Fibroblast of skin of back (primary cell): Measurements from ENCODE around the gene TUBB6.

Source experiments
- DNase-seq: peaks from one replicate; pipeline ENCODE4 v3.0.0-alpha.2; 2013

TUBB6 gene

DNA sequence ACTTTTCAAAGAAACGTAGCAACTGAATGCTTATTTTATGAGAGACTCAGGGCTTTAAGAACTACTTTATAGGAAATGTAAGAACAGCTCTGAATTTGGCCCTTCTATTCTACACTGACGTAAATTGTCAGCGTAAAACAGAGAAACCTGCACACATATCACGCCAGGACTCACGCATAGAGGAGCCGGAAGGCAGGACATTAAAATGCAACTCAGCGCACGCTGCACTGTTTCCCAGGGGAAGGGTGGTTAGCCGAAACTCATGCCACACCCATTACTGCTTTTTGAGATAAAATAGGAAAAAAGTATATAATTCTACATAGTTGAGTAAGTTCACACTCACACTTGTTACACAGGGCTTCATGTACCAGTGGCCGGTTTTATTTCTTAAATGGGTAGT, 7.4 kb downstream of the TUBB6 start:
- DNase-seq: no peak

DNA sequence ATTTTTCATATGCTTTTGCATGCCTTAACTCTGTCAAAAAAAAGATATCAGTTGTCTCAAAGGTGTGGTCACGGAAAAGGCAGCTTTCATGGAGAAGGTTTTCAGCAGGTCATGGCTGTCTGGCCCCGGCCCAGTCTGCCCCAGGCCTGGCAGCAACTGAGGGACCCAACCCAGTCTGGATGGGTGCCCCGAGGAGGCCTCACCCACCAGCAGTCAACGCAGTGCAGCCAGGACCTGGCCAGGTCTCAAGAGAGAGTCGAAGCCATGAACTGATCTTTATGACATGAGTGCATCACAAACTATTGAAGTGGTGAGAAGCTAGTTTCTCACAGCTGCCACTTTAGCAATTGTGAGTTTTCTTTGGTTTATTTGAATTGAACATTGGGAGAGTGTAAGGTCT, 7.9 kb downstream of the TUBB6 start:
- DNase-seq: no peak

GRCh38 chr18:12317664-12318333, 9.8 kb downstream of the TUBB6 start:
- peak; percentile 68 for DNase-seq

- DNase-seq: no peak
Measured at GRCh38 chr18:12318334-12318697, 10.3 kb downstream of the TUBB6 start.

- no peak for DNase-seq
Measured at GRCh38 chr18:12318857-12319256, 10.8 kb downstream of the TUBB6 start.

GRCh38 chr18:12321333-12321732, 13.3 kb downstream of the TUBB6 start:
- no peak for DNase-seq

DNA sequence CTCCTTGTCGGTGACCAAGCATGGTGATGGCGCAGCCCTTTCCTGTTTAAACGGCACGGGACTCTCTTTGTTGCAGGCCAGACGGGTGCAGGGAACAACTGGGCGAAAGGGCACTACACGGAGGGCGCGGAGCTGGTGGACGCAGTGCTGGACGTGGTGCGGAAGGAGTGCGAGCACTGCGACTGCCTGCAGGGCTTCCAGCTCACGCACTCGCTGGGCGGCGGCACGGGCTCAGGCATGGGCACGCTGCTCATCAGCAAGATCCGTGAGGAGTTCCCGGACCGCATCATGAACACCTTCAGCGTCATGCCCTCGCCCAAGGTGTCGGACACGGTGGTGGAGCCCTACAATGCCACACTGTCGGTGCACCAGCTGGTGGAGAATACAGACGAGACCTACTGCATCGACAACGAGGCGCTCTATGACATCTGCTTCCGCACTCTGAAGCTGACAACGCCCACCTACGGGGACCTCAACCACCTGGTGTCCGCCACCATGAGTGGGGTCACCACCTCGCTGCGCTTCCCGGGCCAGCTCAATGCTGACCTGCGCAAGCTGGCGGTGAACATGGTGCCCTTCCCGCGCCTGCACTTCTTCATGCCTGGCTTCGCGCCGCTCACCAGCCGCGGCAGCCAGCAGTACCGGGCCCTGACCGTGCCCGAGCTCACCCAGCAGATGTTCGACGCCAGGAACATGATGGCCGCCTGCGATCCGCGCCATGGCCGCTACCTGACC, 17.1 kb downstream of the TUBB6 start:
- DNase-seq: no peak

GRCh38 chr18:12325726-12326245, 17.7 kb downstream of the TUBB6 start:
- DNase-seq: no peak

- DNase-seq: no peak
Measured at GRCh38 chr18:12326711-12327460, 18.8 kb downstream of the TUBB6 start.

GRCh38 chr18:12327510-12328178, 19.6 kb downstream of the TUBB6 start:
- DNase-seq: peak; percentile 75

DNA sequence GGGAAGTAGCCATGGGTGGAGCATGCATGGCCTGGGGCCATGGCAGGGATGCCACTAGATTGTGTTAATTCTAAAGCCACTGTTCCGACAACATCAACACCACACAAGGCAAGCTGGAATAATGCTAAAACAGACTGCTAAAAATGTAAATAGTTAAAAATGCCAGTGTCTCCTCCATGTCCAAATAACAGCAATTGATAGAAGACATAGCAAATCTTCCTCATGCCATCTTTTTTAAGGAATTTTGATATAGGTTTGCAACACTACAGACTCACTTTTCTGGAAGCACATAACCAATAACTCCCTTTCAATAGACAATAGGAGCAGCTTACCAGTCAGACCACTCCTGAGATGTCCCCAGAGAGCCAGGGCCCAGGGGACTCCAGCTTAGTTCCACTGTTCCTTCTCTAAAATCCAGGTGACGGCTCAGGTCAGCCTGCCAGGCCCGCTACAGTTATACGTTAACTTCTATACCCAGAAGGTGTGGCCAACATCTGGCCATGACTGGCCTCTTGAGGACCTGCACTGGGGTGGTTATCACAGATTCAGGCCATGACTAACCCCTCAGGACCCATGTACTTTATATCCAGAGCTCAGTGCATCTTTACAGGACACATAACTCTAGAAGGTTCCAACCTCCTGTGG, 20.3 kb downstream of the TUBB6 start:
- no peak for DNase-seq

DNA sequence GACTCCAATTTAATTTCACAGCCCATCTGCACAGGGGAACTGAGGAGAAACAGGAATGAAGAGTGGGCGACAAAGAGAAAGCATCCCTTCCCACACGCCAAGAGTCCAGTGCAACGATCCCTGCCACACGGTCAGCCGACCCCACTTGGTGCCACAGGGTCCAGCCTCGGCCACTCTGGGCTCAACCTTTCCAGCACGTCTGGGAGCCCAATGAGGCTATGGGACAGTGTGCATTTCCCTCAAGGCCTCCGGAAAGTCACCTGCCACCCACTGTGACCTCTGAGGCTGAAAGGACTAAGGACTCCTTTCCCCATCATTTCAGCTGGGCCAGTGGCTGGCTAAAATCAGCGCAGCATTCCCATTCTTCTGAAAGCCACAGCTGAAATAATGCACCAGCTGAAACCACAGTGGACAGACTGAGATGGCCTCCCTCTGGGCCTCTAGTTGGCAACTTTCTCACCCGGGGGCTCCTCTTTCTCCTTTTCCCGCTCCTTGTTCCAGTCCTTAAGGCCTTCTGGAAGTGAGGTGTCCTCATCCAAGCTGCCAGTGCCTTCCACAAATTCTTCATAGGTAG, 21.2 kb downstream of the TUBB6 start:
- DNase-seq: no peak

- no peak for DNase-seq
Measured at GRCh38 chr18:12330766-12331165, 22.7 kb downstream of the TUBB6 start.

- DNase-seq: no peak
Measured at GRCh38 chr18:12333506-12334290, 25.7 kb downstream of the TUBB6 start.

DNA sequence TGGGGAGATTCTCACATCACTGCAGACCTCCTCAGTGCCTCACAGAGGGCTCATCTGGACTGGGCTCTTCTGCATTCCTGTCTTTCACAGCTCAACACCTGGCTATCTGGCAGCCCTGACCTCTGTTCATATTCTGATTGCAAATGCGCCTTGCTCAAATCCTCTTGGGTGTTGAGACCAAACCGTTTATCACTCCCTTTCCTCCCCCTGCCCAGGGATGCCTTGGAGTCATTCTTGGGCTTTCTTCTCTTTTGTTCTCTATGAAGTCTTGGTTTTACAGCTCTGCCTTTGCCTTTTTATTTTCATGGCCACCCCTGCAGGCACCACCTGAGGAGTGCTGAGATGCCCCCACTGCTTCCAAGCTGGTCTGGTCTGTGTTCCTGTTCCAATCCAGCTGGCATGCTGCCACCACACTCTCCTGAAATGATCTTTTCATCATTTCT, 26.3 kb downstream of the TUBB6 start:
- DNase-seq: no peak

DNA sequence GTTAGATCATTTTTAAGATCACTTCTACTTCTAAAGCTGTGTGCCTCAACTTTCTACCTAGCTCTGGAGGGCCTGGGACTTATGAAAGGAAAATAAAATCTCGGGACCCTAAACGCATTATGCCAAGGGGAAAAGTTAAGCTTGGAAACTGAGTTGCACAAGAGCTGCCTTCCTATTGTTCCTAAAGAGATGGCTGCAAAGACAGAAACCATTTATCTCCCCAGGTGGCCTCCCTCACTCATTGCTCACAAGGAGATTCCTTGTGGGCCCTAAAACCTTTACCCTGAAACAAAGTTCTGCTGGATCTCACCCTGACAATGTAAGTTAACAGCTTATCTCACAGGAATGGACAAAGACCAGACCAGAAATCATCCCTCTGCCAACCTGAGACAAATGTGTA, 26.8 kb downstream of the TUBB6 start:
- DNase-seq: no peak

- no peak for DNase-seq
Measured at GRCh38 chr18:12335503-12335902, 27.5 kb downstream of the TUBB6 start.

DNA sequence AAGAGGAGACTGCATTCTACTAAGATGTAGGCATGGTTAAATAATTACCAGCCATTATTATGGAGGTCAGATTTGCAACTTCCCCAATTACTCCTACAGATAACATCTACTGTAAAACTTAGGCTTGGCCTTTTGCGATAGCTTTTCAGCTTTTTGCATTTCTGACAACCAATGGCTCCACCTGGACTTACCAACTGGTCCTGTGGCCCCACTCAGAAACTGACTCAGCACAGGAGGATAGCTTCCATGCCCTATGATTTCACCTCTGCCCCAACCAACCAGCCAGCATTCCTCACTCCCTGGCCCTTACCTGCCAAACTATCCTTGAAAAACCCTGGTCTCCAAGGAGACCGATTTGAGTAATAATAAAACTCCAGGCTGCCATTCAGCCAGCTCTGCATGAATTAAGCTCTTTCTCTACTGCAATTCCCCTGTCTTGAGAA, 28.2 kb downstream of the TUBB6 start:
- no peak for DNase-seq

- DNase-seq: peak; percentile 74
Measured at GRCh38 chr18:12336887-12337286, 28.8 kb downstream of the TUBB6 start.

DNA sequence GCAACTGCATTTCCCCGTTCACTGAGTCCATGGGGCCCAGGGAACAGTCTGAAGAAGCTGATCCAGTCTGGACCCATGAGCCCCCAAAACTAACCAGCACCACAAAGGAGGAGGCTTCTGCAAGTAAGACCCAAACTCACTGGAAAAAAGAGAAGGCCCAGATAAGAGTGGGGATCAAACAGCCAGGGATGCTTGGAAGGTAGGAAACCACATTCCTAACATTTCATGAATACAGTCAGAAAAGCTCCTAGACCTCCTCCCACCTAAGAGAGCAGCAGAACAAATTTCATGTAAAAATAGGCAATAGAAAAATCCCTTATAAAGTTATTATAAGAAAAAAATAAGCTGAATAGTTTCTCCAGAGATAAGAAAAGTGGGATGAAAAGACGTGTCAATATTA, 30.3 kb downstream of the TUBB6 start:
- DNase-seq: no peak
